ENCODE measurements around the gene MAP2K7. TPM values are rescaled to one million over a fixed set of nuclear protein-coding genes. Genes with fewer than 3 reads are reported as not detected.

MAP2K7 gene
- total and polyA plus RNA-seq, 12 donors = 13.1 to 53.8 (median 24.6) TPM

GRCh38 chr19:7926727-7927604, 23.3 kb downstream of the MAP2K7 start:
- no peaks in the 10 kb centered on the region for H3K9me3 ChIP-seq
- H3K27ac ChIP-seq = no peak overlapping the region
- ATAC-seq (peak in 2 of 8 donors; percentile 0 to 20), DNase-seq (no peak)
- H3K36me3 ChIP-seq = peaks cover 1 to 41% (median 28%) of the 10 kb centered on the region in 9 donors
- TF ChIP-seq CTCF (IDR thresholded peaks at IDR 0.05) = no peak
- intact Hi-C loops (cut with DNase I) = loop anchor here in 4 of 10 donors (5.0 to 10.0 kb wide), 2 partner anchors 72 to 75 kb away; no protein-coding TSS in a partner anchor
- peak overlapping the region in 1 of 10 donors; percentile 50 for H3K4me3 ChIP-seq
- H3K4me1 ChIP-seq = peaks cover 9 to 61% (median 33%) of the 10 kb centered on the region in 9 donors
- 84% methylated on average over 32 of the region's 32 CpGs for whole genome bisulfite sequencing, 2 donors
- H3K27me3 ChIP-seq = peaks cover 0 to 8% (median 0%) of the 10 kb centered on the region in 7 donors

GRCh38 chr19:7927605-7928333, 24.1 kb downstream of the MAP2K7 start:
- Histone ChIP-seq H3K4me3 (no peak overlapping the region), H3K36me3 (peaks cover 7 to 41% (median 28%) of the 10 kb centered on the region in 9 donors), H3K4me1 (peaks cover 9 to 53% (median 32%) of the 10 kb centered on the region in 9 donors), H3K9me3 (no peaks in the 10 kb centered on the region), H3K27me3 (peaks cover 0 to 8% (median 0%) of the 10 kb centered on the region in 7 donors), H3K27ac (peak overlapping the region in 9 of 10 donors; percentile 8 to 69 (median 56))
- no peak for TF ChIP-seq CTCF (IDR thresholded peaks at IDR 0.05)
- intact Hi-C loops (cut with DNase I) = loop anchor here in 4 of 10 donors (5.0 to 10.0 kb wide), 2 partner anchors 73 to 75 kb away; no protein-coding TSS in a partner anchor
- DNase-seq (no peak), ATAC-seq (peak in 6 of 8 donors; percentile 2 to 46 (median 16))
- 74 to 84% methylated on average over 23 of the region's 23 CpGs for WGBS, 2 donors

- ATAC-seq = peak in 4 of 8 donors; percentile 27 to 41 (median 40)
- Histone ChIP-seq H3K4me1 (peaks cover 9 to 53% (median 32%) of the 10 kb centered on the region in 9 donors), H3K27me3 (peaks cover 0 to 8% (median 0%) of the 10 kb centered on the region in 7 donors), H3K27ac (peak overlapping the region in 9 of 10 donors; percentile 8 to 69 (median 56)), H3K4me3 (no peak overlapping the region), H3K9me3 (no peaks in the 10 kb centered on the region), H3K36me3 (peaks cover 12 to 41% (median 32%) of the 10 kb centered on the region in 9 donors)
- DNase-seq = no peak
- TF ChIP-seq CTCF (IDR thresholded peaks at IDR 0.05) = no peak
- 49 to 53% methylated on average over 9 of the region's 9 CpGs for WGBS, 2 donors
- intact Hi-C loops (cut with DNase I) = loop anchor here in 4 of 10 donors (5.0 to 10.0 kb wide), 2 partner anchors 74 to 76 kb away; no protein-coding TSS in a partner anchor
These were observed 24.6 kb downstream of the MAP2K7 start for GRCh38 chr19:7928334-7928706.
